Measurements from ENCODE around the gene UBQLNL.

Gene UBQLNL

DNA sequence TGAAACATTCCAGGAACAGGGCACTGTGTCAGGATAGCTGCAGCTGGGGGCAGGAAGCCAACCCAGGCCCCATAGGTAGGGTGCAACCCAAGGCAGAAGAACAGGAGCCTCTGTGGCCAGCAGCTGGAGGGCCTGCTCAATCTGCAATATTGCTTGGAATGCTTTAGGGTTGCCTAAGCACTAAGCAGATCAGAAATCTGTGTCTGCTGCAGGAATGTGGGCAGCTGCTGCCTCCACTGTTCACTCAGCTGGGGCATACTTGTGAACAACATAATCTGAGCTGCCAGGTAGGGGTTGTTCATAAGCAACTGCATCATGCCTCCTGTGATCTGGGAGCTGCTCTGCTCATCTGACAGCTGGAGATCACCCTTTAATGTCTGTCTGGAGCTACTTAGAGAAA, 1.7 kb downstream of the UBQLNL start:
- no peak overlapping the region for H3K4me3 ChIP-seq (ENCODE audit: low read length)
- no peak for DNase-seq (ENCODE audit: low read depth, low spot score)

DNA sequence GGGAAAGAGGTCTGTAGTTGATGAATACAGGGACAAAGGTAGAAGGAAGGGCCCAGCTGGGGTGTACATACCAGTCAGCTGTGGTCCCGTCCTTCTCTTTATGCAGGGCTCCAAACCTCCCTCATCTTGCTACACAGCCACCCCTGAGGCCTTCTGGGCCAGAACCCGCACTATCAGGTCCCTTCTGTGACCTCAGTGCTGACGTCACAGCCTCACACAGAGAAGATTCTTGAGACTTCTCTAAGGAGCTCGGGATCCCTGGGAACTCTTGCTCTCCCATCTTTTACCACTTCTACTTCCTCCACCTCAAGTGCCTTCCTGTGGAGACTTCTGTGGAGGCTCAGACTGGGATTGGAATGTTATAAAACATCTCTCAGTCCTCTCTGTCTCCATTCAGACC, 6.7 kb downstream of the UBQLNL start, which contains the start of gene UBQLN3:
UBQLN3 (minus strand) TSS at position 155 of the 400 bp plus-strand sequence. CDS start 399 bp downstream, outside the sequence.
- DNase-seq (ENCODE audit: low read depth, low spot score) = no peak
- H3K4me3 ChIP-seq (ENCODE audit: low read length) = no peak within 1 kb of the TSS

DNA sequence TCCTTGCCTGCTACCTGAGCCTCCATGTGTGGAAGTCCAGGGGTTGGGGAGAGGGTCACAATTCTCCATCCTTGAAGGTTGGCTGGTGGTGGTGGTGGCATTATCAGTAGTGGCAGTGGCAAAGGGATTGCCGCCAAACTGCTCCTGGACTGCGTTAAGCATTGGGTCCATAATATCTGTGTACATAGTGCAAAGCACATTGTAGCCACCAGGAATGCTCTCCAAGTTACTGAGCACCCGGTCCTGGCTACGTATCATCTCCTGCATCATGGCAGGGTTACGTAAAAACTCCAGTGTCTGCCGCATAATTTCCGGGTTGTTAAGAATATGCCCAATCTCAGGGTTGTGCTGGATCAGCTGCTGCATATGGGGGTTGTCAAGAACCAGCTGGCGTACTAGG, 7.9 kb downstream of the UBQLNL start:
- no peak overlapping the region for H3K4me3 ChIP-seq (ENCODE audit: low read length)
- no peak for DNase-seq (ENCODE audit: low read depth, low spot score)

DNA sequence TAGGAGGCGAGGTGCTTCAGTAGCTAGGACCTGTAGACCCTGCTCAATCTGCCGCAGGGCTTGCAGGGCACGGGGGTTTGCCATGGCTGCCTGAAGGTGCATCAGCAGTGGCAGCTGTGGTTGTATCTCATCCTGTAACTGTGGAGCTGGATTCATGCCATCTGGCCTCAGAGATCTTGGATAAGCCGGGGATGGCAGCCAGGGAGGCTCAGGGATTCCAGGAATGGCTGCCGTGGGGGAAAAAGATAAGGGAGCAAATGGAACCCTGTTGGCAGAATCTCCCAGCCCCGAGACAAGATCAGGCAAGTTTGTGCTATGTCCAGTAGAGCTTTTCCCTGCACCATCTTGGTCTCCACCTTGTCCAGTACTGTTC, 8.6 kb downstream of the UBQLNL start:
- H3K4me3 ChIP-seq (ENCODE audit: low read length) = no peak overlapping the region

DNA sequence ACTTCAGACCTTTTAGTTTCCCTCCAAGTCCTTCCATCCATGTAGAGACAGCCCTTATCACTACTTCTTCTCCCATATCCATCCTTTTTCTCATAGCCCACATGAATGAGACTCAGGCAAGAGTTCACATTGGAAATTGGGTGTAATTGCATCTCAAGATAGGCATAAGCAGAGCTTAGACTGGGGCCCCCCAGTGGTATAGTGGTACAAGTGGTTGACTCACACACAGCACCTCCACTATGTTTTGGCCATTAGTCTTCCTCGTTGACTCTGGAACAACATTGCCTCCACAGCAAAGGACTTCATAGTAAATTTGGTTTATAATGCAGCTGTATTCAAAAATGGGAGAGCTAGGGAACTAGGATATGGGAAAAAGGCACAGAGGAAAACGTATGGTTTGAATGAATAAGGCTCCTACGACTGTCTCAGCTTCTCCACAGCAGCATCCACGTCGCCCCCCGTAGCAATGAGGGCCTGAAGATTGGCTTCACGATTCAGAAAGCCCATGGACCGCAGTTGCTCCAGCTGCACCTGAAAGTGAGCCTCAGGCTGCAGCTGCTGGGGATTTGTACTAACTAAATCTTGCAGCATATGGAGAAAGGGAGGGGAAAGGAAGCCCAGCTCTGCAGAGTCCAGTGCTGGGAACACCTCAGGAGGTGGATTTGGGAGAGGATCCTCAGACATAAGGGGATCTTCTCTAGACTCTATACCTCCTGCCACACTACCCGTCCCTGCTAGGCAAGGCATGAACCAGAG, 9.1 kb downstream of the UBQLNL start:
- H3K4me3 ChIP-seq (ENCODE audit: low read length) = no peak overlapping the region
- DNase-seq (ENCODE audit: low read depth, low spot score) = no peak

More for the DNA sequence above, 8.6 kb downstream of the UBQLNL start:
- DNase-seq (ENCODE audit: low read depth, low spot score) = no peak

DNA sequence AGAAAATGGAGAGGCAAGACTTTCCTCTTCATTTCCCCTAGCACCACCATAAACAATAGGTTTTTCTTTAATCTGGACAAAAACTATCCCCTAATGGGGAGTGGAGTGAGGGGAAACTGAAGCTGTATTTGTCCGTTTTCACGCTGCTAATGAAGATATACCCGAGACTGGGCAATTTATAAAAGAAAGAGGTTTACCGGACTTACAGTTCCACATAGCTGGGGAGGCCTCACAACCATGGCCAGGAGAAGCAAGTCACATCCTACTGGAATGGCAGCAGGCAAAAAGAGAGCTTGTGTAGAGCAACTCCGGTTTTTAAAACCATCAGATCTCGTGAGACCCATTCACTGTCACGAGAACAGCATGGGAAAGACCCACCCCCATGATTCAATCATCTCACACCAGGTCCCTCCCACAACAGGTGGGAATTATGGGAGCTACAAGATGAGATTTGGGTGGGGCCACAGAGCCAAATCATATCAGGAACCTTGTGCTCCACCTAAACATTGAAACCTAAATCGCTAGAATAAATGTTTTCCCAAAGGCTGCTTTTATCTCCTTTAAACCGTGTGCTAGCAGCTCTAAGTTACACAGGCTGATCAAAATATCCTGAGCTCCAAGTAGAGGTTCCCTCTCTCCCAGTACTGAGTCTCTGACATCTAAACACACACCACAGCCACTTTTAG, 11.0 kb downstream of the UBQLNL start:
- no peak for DNase-seq (ENCODE audit: low read depth, low spot score)

DNA sequence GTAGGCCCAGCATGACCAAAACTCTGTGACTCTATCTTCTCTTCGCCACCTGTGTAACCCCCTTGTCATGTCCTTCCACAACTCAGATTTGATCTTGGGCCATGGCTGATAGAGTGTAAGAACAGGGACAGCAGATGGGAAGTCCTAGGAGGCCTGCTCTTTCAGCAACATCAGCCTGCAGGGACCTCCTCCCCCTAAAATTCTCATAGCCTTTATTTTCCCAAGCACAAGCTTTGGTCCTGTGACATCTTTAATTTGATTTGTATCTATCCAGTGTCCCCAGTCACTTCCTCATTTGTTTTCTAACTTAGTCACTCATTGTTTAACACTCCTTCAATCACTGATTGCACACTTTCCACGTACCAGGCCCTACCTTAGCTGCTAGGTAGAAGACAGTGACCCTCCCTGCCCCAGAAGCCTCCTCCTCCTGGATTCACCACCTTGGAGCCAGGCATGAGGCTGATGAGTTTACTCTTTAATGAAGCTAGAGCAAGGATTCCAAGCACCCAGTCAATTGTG, 12.0 kb downstream of the UBQLNL start:
- DNase-seq (ENCODE audit: low read depth, low spot score) = no peak
- no peak overlapping the region for H3K4me3 ChIP-seq (ENCODE audit: low read length)

More for the DNA sequence above, 11.0 kb downstream of the UBQLNL start:
- no peak overlapping the region for H3K4me3 ChIP-seq (ENCODE audit: low read length)

DNA sequence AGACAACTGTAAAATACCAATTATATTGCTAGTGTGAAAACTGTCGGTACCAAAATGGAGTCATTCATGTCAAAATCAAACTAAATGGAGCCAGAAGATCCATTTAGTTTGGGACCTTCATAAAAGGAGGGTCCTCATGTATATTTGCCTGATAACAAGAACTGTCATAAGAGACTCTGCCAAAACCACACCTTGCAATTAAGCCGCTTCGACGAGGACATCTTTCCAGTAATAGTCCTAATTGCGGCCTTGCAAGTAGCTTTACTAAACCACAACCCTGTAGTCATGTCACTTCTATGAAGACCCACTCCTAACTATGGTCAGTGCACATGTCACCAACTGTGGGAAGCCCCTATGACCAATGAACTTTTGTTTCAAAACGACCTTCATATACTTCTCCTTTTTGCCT, 16.1 kb downstream of the UBQLNL start:
- no peak for DNase-seq (ENCODE audit: low read depth, low spot score)
- no peak overlapping the region for H3K4me3 ChIP-seq (ENCODE audit: low read length)

DNA sequence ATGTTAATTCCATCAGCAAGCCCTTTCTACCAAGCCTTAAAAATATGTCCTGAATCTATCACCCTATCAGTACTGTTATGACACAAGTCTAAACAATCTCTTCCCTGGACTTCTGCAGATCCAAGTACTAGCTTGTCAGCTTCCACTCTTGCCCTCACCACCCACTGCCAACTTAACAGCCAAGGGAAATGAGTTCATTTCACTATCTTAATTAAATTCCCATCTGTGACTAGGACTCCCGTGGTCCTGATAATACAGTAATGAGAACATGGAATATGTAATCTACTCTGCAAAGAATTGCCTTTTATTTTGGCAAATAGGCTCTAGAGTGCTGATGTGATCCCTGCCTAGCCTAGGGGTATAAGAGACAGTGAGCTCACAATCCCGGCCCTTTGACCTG, 16.8 kb downstream of the UBQLNL start:
- no peak overlapping the region for H3K4me3 ChIP-seq (ENCODE audit: low read length)
- DNase-seq (ENCODE audit: low read depth, low spot score) = no peak

DNA sequence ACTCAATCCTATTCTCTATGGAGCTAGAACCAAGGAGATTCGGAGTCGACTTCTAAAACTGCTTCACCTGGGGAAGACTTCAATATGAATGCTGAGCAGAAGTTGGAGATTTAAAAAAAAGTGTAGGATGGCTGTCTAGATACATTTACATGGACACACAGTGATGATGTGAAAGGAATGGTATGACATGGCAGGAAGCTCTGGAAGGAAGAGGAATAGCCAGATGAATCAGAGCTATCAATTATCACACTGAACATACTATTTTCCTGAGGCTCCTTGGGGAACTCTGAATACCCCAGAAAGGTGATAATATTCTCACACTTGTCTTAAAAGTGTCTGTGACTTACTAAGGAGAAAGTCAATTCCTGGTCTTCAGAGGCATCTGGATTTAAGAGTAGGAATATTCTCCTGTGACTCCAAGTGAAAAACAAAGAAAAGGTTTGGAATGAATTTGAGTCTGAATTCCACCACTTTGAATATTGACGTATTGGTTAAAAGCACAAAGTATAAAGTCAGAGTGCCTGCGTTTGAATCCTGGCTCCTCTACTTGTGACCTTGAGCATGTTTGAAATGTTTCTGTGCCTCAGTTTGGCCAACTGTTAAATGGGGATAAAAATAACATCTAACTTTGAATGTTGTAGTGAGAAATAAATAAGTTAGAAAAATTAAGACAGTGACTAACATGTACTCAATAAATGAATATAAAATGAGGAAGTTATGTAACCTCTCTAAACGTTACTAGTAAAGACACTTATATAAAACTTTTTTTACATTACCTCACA, 26.7 kb downstream of the UBQLNL start:
- DNase-seq (ENCODE audit: low read depth, low spot score) = no peak
- H3K4me3 ChIP-seq (ENCODE audit: low read length) = no peak overlapping the region

DNA sequence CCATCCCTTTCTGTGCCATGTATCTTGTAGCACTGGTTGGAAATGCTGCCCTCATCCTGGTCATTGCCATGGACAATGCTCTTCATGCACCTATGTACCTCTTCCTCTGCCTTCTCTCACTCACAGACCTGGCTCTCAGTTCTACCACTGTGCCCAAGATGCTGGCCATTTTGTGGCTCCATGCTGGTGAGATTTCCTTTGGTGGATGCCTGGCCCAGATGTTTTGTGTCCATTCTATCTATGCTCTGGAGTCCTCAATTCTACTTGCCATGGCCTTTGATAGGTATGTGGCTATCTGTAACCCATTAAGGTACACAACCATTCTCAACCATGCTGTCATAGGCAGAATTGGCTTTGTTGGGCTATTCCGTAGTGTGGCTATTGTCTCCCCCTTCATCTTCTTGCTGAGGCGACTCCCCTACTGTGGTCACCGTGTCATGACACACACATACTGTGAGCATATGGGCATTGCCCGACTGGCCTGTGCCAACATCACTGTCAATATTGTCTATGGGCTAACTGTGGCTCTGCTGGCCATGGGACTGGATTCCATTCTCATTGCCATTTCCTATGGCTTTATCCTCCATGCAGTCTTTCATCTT, 27.6 kb downstream of the UBQLNL start:
- no peak overlapping the region for H3K4me3 ChIP-seq (ENCODE audit: low read length)

DNA sequence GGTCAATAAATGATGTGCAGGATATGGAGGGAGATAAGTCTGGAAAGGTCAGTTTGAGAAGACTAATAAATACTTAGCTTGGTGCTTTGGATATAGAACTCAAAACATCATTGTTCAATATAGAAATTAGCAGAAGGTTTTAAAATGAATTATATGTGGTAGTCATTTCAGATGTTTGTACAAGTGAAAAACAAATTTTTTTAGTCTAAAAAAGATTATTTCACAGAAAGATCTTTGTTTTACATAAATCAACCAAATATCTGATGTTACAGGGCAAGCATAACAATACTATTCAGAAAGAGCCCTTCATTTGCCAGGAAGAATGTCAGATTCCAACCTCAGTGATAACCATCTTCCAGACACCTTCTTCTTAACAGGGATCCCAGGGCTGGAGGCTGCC, 28.1 kb downstream of the UBQLNL start, which contains the start of gene OR52D1:
OR52D1 (plus strand) TSS at position 301 of the 400 bp plus-strand sequence; CDS start at position 323, 22 bp downstream.
- no peak within 1 kb of the TSS for H3K4me3 ChIP-seq (ENCODE audit: low read length)
- no peak for DNase-seq (ENCODE audit: low read depth, low spot score)

More for the DNA sequence above, 27.6 kb downstream of the UBQLNL start:
- no peak for DNase-seq (ENCODE audit: low read depth, low spot score)

DNA sequence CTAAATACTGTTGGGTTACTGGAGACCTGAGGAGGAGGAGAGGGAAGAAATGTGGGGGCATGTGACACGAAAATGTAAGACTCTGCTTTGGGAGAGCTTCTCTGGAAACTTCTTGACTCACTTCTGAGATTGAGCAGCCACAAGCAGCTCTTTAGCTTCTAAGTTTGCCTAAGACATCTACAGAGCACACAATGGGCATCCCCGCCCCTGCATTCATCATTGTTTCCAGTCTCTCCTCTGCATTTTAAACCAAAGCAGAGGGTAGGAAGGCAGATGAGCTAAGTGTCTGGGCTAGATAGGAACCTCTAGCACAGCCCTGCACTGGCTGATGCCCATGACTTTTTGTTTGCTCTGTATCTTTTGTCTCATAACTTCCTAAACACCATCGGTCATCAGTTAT, 30.1 kb downstream of the UBQLNL start:
- H3K4me3 ChIP-seq (ENCODE audit: low read length) = no peak overlapping the region
- DNase-seq (ENCODE audit: low read depth, low spot score) = no peak

DNA sequence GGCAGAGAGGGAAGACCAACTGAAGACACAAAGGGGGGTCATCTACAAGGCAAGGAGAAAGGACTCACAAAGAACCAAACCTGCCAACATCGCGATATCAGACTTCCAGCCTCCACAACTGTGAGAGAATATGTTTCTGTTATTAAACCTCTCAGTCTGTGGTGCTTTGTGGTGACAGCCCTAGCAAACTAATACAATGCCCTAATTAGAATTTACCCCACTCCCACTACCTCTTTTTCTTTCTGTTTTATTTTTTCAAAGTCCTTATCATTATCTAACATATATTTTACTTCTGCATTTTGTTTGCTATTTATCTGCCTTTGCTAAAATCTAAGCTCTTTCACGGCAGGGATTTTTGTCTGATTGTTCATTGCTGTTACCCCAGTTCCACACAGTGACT, 30.5 kb downstream of the UBQLNL start:
- H3K4me3 ChIP-seq (ENCODE audit: low read length) = no peak overlapping the region
- no peak for DNase-seq (ENCODE audit: low read depth, low spot score)

DNA sequence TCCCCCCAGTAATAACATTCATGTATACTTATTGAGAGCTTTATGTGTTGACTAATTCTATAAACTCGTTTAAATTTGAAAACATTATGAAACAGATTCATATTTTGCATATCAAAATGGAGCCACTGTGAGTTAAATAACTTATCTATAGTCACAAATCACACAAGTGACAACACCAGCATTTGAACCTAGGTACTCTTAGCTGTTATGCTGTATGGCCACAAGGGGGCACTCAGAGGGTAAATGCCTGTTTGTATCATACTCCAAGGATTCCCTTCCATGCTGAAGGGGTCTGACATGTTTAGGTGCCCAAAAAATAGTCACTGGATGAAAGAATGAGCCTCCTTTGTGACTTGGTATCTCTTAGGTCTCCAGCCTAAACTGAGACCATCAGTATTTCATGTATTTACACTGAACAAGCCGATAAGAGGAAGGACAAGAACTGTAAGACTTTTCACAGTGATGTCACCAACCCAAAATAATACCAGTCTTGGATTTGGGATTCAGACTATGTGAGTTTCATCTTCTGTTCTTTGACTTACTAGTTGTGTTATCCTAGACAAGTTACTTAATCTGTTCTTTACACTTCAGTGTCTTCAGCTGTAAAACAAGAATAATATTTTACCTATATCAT, 40.2 kb downstream of the UBQLNL start:
- DNase-seq (ENCODE audit: low read depth, low spot score) = peak; percentile 39

DNA sequence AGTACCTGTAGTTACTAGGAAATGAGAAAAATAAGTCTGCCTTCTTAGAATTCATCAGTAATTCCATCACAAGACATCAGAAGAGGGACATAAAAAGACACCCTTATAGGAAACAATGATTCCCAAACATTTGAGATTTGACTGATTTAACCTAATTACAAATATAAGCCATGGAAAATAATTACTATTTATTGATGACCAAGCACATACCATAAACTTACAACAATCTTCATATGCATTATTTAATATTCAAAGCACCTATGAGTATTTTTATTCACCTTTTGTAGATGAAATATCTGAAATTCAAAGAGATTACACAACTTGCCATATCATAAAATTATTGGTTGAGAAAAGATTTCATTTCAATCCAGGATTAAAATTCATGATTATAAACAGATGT, 42.6 kb downstream of the UBQLNL start:
- no peak overlapping the region for H3K4me3 ChIP-seq (ENCODE audit: low read length)
- DNase-seq (ENCODE audit: low read depth, low spot score) = no peak

More for the DNA sequence above, 40.2 kb downstream of the UBQLNL start:
- H3K4me3 ChIP-seq (ENCODE audit: low read length) = no peak overlapping the region

DNA sequence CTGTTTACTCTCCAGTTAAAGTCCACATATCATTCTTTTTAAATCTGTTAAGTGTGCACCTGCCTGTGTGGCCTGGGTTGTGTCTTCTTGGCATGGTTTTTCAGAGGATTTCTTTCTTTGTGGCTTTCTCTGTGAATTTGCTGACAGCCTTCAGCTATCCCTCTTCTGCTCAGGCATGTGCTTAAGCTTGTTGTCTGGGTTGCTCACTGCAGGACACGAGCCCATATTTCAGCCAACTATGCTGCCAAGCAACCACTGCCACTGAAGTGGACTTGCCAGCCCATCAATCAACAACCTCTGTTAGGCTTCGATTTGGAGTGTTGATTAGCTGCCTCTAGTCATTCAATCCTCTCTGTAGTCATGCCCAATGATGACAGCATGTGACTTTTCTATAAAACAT, 49.0 kb downstream of the UBQLNL start:
- no peak for DNase-seq (ENCODE audit: low read depth, low spot score)

More for the DNA sequence above, 49.0 kb downstream of the UBQLNL start:
- no peak overlapping the region for H3K4me3 ChIP-seq (ENCODE audit: low read length)

Measured in Jurkat, Clone E6-1 (cell line).